BJ (cell line): ENCODE data around the gene ALDH3B1. TPM values are rescaled to one million over a fixed set of nuclear protein-coding genes. Genes with fewer than 3 reads are reported as not detected.

Source experiments
- CTCF ChIA-PET: fragments of 350-600 bp; formaldehyde crosslinking; extraction: SDS; loops from one replicate; lab custom pipeline; 2021; ENCODE audit warnings: antibody characterized with exemption, inconsistent platforms; lab: Yijun Ruan, JAX
- POLR2A ChIA-PET: fragments of 300-600 bp; sonication (Branson Sonifier 250); formaldehyde crosslinking; extraction: SDS; loops from one replicate; lab custom pipeline; 2021; ENCODE audit warnings: antibody characterized with exemption; lab: Charles Lee
- DNase-seq: peaks from one replicate; pipeline ENCODE4 v3.0.0-alpha.2; 2011; ENCODE audit warnings: low read depth
- H3K27me3 ChIP-seq: 2 replicates; pipeline ENCODE4 v1.6.0; 2011; ENCODE audit warnings: low read length; ENCODE audit not compliant: control insufficient read depth, insufficient read depth
- H3K36me3 ChIP-seq: 2 replicates; pipeline ENCODE4 v1.5.1; 2011; ENCODE audit warnings: low read length; ENCODE audit not compliant: control insufficient read depth, insufficient read depth
- H3K4me3 ChIP-seq: 2 replicates; pipeline ENCODE4 v1.5.1; 2011; ENCODE audit warnings: low read depth, mild to moderate bottlenecking, control low read depth, low read length
- CTCF ChIP-seq: IDR thresholded peaks from 2 replicates; pipeline ENCODE4 v1.5.1; 2011; ENCODE audit warnings: low read depth, mild to moderate bottlenecking, control low read depth, inconsistent platforms, low read length, moderate library complexity; ENCODE audit not compliant: insufficient read depth
- polyA plus RNA-seq: library from polyadenylated mRNA; depleted of rRNA; stranded (reverse); fragments of >200 nt; gene quantifications from 2 replicates; pipeline ENCODE4 v1.2.3, GENCODE V29; 2011

The ALDH3B1 gene
- polyA plus RNA-seq, 1 experiment: 74.2 TPM

DNA sequence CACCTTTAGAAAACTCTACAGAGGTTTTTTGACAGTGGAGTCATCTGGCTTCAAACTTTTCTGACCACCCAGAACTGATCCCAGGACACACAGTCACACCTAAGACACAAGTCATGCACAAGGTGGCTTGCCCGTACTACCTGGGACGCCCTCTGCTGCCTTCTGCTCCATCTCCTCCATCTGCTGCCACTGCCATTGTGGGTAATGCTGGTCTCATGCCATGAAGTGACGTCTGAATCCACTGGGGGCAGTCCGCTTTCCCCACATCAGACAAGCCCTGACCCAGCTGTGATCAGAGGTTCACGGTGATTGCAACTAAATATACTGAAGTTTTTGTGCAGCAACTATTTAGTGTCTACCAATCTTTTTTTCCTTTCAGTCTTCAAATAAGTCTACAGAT lies 14.9 kb downstream of the ALDH3B1 start:
- TF ChIP-seq CTCF: no peak
- no peak overlapping the region for H3K4me3 ChIP-seq
- no peak for DNase-seq
- peaks cover 18% of the 10 kb centered on the region for H3K36me3 ChIP-seq
- POLR2A ChIA-PET: no interaction called here
- H3K27me3 ChIP-seq: no peaks in the 10 kb centered on the region
- CTCF ChIA-PET: interaction anchor here (0.7 kb wide), 1 partner anchor 10 kb away, joined by 3 read pairs; no protein-coding TSS in a partner anchor

GRCh38 chr11:68026391-68027105 lies 16.4 kb downstream of the ALDH3B1 start:
- Histone ChIP-seq H3K4me3 (no peak overlapping the region), H3K36me3 (peaks cover 17% of the 10 kb centered on the region), H3K27me3 (no peaks in the 10 kb centered on the region)
- DNase-seq: no peak
- POLR2A ChIA-PET: no interaction called here
- TF ChIP-seq CTCF: no peak
- CTCF ChIA-PET: no interaction called here

DNA sequence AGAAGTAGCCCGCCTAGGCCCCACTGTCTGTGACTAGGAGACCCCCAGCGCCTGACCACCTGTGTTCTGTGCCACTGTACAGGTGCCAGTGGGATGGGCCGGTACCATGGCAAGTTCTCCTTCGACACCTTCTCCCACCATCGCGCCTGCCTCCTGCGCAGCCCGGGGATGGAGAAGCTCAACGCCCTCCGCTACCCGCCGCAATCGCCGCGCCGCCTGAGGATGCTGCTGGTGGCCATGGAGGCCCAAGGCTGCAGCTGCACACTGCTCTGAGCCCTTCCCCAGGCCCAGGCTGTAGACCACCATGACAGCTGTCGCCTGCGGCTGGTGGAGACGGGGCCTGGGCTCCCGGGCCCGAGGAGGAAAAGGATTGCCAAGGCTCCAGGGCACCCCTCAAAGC lies 17.5 kb downstream of the ALDH3B1 start:
- no peak for DNase-seq
- ChIA-PET CTCF (interaction anchor here (0.7 to 2.1 kb wide), 2 partner anchors 14 to 23 kb away, joined by 3 to 7 read pairs; no protein-coding TSS in a partner anchor), POLR2A (no interaction called here)
- Histone ChIP-seq H3K27me3 (no peaks in the 10 kb centered on the region), H3K4me3 (no peak overlapping the region), H3K36me3 (peaks cover 16% of the 10 kb centered on the region)
- no peak for TF ChIP-seq CTCF

DNA sequence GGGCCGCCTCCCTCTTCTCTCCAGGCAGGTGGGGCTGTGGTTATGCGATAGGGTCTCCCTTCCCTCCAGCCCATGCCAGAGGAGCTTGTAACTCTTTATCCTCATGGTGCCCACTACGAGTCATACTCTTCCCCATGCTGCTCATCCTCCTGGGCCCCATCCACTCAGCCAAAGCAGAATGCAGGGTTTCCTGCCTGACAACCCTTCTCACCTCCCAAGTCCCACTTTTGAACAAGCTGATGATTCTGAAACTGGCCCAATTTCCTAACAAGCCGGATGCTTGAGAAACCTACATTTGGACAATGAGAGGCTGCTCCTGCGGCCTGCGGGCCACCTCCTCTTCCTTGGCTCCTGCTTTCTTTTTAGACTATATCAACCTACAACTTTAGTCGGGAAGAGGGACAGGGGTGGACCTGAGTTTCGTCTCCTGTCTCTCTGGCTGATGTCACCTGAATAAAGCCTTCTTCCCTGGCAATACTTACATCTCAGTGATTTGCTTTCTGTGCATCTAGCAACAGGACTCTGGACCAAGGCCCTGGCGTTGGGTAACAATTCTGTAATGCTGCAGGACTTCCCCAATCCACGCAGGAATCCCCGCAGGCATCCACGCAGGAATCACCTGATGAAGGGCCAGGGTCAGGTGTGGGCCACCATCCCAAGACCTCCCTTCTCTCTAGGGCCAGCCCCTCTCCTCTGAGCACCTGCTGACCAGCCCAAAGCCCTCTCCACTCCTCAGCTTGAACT lies 18.8 kb downstream of the ALDH3B1 start:
- CTCF ChIA-PET: interaction anchor here (1.0 to 2.2 kb wide), 3 partner anchors 10 to 18 kb away, joined by 3 to 7 read pairs (median 5); no protein-coding TSS in a partner anchor
- POLR2A ChIA-PET: interaction anchor here (0.7 kb wide), 2 partner anchors 162 to 373 kb away, joined by 9 to 13 read pairs; no protein-coding TSS in a partner anchor
- Histone ChIP-seq H3K4me3 (no peak overlapping the region), H3K27me3 (no peaks in the 10 kb centered on the region), H3K36me3 (peaks cover 25% of the 10 kb centered on the region)
- TF ChIP-seq CTCF: no peak
- DNase-seq: no peak
